Common myeloid progenitor, CD34-positive (primary cell): ENCODE results near the gene EPB41L5.
"Not testable (repeated sequence)": the region's sequence is repeated elsewhere in the genome, so short reads cannot be mapped to it uniquely, and the experiment has no call there.

Experiments
- CTCF ChIA-PET: fragments of 350-600 bp; sonication (Branson Sonifier 250); formaldehyde crosslinking; loops from one replicate; lab custom pipeline; 2021; ENCODE audit warnings: antibody characterized with exemption; lab: Charles Lee
- POLR2A ChIA-PET: fragments of 350-600 bp; sonication (Branson Sonifier 250); formaldehyde crosslinking; loops from one replicate; lab custom pipeline; 2021; ENCODE audit warnings: antibody characterized with exemption; lab: Charles Lee
- DNase-seq, 3 donors: peaks; one replicate each; pipeline versions ENCODE4 v3.0.0 to v3.0.0-alpha.2; 2013
- H3K27ac ChIP-seq, 2 experiments: 1 replicate in 1 of 2; 2 replicates in 1 of 2; pipeline ENCODE4 v1.7.0; 2013; ENCODE audit warnings: inconsistent platforms in 2 of 2, low read length in 2 of 2, mild to moderate bottlenecking in 2 of 2, low read depth in 1 of 2, moderate library complexity in 1 of 2; ENCODE audit not compliant: severe bottlenecking in 2 of 2, insufficient read depth in 1 of 2, poor library complexity in 1 of 2
- H3K27me3 ChIP-seq, 5 experiments: replicated peaks in 2 of 5; 1 replicate in 3 of 5; 2 replicates in 2 of 5; pipeline versions ENCODE4 v1.6.1 to v1.7.0; 2013; ENCODE audit warnings: low read length in 4 of 5, mild to moderate bottlenecking in 2 of 5, moderate library complexity in 2 of 5, inconsistent platforms in 1 of 5; ENCODE audit not compliant: insufficient read depth in 5 of 5, control insufficient read depth in 4 of 5
- H3K36me3 ChIP-seq, 4 experiments: 1 replicate in 2 of 4; 2 replicates in 2 of 4; pipeline versions ENCODE4 v1.6.1 to v1.7.0; 2013; ENCODE audit warnings: low read length in 3 of 4, control low read depth in 1 of 4, mild to moderate bottlenecking in 1 of 4; ENCODE audit not compliant: control insufficient read depth in 4 of 4, insufficient read depth in 4 of 4
- H3K4me1 ChIP-seq, 4 experiments: 1 replicate in 3 of 4; 2 replicates in 1 of 4; pipeline versions ENCODE4 v1.6.1 to v1.7.1; 2013; ENCODE audit warnings: low read length in 3 of 4, mild to moderate bottlenecking in 3 of 4, control low read depth in 1 of 4, inconsistent platforms in 1 of 4, moderate library complexity in 1 of 4; ENCODE audit not compliant: control insufficient read depth in 4 of 4, insufficient read depth in 4 of 4; ENCODE audit errors: control extremely low read depth in 1 of 4
- H3K4me3 ChIP-seq, 7 experiments: 1 replicate in 4 of 7; 2 replicates in 3 of 7; pipeline versions ENCODE4 v1.5.1 to v1.7.0; 2013; ENCODE audit warnings: mild to moderate bottlenecking in 7 of 7, low read length in 6 of 7, moderate library complexity in 6 of 7, inconsistent platforms in 2 of 7, low read depth in 2 of 7, control low read depth in 1 of 7; ENCODE audit not compliant: insufficient read depth in 4 of 7, control insufficient read depth in 1 of 7; ENCODE audit errors: extremely low read depth in 1 of 7
- H3K9me3 ChIP-seq, 5 experiments: 1 replicate in 4 of 5; 2 replicates in 1 of 5; pipeline versions ENCODE4 v1.6.1 to v1.7.1; 2013; ENCODE audit warnings: low read length in 4 of 5, mild to moderate bottlenecking in 2 of 5, inconsistent platforms in 1 of 5, low read depth in 1 of 5, moderate library complexity in 1 of 5; ENCODE audit not compliant: control insufficient read depth in 4 of 5, insufficient read depth in 2 of 5; ENCODE audit errors: control extremely low read depth in 1 of 5
- WGBS: methylation state at CpG from one replicate; pipeline ENCODE4 v1.1.5; 2013; ENCODE audit not compliant: insufficient coverage; 5-methylcytosine and 5-hydroxymethylcytosine counted together

Gene EPB41L5

DNA sequence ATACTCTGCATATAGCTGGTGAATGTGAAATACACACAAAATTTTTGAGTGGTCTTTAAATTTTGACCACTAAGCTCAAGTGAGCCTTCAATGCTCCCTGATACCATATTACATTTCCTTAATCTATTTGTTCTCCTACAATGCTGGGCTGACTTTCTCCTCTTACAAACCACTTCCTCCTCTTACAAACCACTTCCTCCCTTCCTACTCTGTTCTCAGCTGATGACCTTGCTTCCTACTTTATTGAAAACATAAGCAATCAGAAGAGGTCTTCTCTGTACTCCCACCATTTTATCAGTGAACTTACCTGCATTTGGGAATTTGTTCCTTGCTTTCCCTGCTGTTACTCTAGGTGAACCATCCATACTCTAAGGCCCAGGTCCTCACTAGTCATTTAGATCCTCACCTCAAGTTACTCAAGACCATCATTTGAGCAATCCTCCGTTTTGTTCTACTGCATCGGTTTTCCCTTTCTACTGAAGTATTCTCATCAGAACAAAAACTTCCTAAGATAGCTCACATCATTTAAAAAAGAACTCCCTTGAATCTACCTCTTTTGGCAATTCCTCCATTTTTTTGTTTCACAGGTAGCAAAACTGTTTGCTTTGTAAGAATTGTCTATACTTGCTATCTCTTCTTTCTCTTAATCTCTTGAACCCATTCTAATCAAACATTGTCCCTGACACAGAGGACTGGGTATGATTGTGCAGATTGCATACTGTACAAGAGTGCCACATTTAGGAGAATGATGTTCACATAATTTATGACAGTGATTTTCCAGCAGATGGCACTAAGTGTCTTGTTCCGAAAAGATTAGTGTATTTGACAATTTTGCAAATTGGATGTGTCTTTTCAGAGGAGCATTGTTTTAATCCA lies 96.5 kb downstream of the EPB41L5 start:
- Histone ChIP-seq H3K9me3 (no peaks in the 10 kb centered on the region), H3K36me3 (no peaks in the 10 kb centered on the region), H3K4me3 (no peak overlapping the region), H3K27ac (no peak overlapping the region), H3K4me1 (peaks cover 7 to 13% (median 9%) of the 10 kb centered on the region in 4 experiments), H3K27me3 (no peaks in the 10 kb centered on the region)
- ChIA-PET CTCF (interaction anchor here (0.9 to 3.0 kb wide), 8 partner anchors 9 to 572 kb away, joined by 3 to 22 read pairs (median 4); no protein-coding TSS in a partner anchor), POLR2A (no interaction called here)
- WGBS: 74% methylated on average over 3 of the region's 3 CpGs
- peak; percentile 45 to 70 (median 59) for DNase-seq

GRCh38 chr2:120110062-120110362 lies 97.1 kb downstream of the EPB41L5 start:
- no peaks in the 10 kb centered on the region for H3K36me3 ChIP-seq
- POLR2A ChIA-PET: no interaction called here
- H3K4me3 ChIP-seq: no peak overlapping the region

DNA sequence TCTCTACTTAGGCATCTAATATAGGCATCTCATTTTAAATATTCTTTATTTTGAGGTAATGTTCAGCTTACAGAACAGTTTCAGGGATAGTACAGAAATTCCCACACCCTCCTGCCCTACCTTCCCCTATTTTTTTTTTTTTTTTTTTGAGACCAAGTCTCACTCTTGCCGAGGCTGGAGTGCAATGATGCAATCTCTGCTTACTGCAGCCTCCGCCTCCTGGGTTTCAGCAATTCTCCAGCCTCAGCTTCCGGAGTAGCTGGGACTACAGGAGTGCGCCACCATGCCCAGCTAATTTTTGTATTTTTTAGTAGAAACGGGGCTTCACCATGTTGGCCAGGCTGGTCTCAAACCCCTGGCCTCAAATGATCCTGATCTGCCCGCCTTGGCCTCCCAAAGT lies 97.6 kb downstream of the EPB41L5 start:
- Histone ChIP-seq H3K36me3 (no peaks in the 10 kb centered on the region), H3K27me3 (no peaks in the 10 kb centered on the region), H3K9me3 (no peaks in the 10 kb centered on the region), H3K27ac (no peak overlapping the region), H3K4me3 (no peak overlapping the region), H3K4me1 (peaks cover 7 to 13% (median 9%) of the 10 kb centered on the region in 4 experiments)
- ChIA-PET POLR2A (no interaction called here), CTCF (interaction anchor here (1.1 to 3.0 kb wide), 6 partner anchors 8 to 571 kb away, joined by 3 to 22 read pairs (median 4); no protein-coding TSS in a partner anchor)
- DNase-seq: no peak
- WGBS: 97% methylated on average over 6 of the region's 6 CpGs

More at GRCh38 chr2:120110062-120110362, 97.1 kb downstream of the EPB41L5 start:
- DNase-seq: no peak
- no peaks in the 10 kb centered on the region for H3K9me3 ChIP-seq
- WGBS: 97% methylated on average over 3 of the region's 3 CpGs
- no peak overlapping the region for H3K27ac ChIP-seq
- CTCF ChIA-PET: interaction anchor here (1.1 to 3.0 kb wide), 6 partner anchors 9 to 571 kb away, joined by 3 to 22 read pairs (median 4); no protein-coding TSS in a partner anchor
- H3K4me1 ChIP-seq: peaks cover 7 to 13% (median 9%) of the 10 kb centered on the region in 4 experiments
- no peaks in the 10 kb centered on the region for H3K27me3 ChIP-seq

GRCh38 chr2:120111193-120111592 lies 98.3 kb downstream of the EPB41L5 start:
- Histone ChIP-seq H3K36me3 (no peaks in the 10 kb centered on the region), H3K4me1 (peaks cover 7 to 13% (median 9%) of the 10 kb centered on the region in 4 experiments), H3K9me3 (no peaks in the 10 kb centered on the region), H3K27me3 (no peaks in the 10 kb centered on the region), H3K27ac (no peak overlapping the region), H3K4me3 (no peak overlapping the region)
- 40% methylated on average over 4 of the region's 5 CpGs for WGBS
- DNase-seq: peak in 2 of 3 donors; percentile 3 to 13
- CTCF ChIA-PET: interaction anchor here (3.0 kb wide), 1 partner anchor 65 kb away, joined by 22 read pairs; no protein-coding TSS in a partner anchor
- POLR2A ChIA-PET: no interaction called here

DNA sequence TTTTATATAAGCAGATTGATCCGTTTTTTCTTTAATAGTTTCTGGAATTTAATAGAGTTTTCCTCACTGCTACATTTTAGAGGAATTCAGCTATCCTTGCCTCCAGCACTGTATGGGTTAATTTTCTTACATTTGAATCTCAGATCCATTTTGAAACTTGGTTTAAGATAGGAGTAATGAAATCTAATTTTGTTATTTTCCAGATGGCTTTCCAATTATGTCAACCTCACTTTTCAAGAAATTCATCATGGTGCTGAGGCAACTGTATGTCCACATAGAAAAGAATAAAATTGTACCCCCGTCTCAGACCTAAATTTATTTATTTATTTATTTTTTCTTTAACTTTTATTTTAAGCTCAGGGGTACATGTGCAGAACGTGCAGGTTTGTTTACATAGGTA lies 105.1 kb downstream of the EPB41L5 start:
- H3K4me1 ChIP-seq: no peaks in the 10 kb centered on the region
- H3K27me3 ChIP-seq: no peaks in the 10 kb centered on the region
- ChIA-PET POLR2A (no interaction called here), CTCF (interaction anchor here (1.7 kb wide), 1 partner anchor 8 kb away, joined by 4 read pairs; no protein-coding TSS in a partner anchor)
- H3K27ac ChIP-seq: no peak overlapping the region
- no peak for DNase-seq
- no CpG with 5 or more reads among the region's 3 CpGs for WGBS
- no peaks in the 10 kb centered on the region for H3K36me3 ChIP-seq
- H3K4me3 ChIP-seq: no peak overlapping the region
- no peaks in the 10 kb centered on the region for H3K9me3 ChIP-seq

DNA sequence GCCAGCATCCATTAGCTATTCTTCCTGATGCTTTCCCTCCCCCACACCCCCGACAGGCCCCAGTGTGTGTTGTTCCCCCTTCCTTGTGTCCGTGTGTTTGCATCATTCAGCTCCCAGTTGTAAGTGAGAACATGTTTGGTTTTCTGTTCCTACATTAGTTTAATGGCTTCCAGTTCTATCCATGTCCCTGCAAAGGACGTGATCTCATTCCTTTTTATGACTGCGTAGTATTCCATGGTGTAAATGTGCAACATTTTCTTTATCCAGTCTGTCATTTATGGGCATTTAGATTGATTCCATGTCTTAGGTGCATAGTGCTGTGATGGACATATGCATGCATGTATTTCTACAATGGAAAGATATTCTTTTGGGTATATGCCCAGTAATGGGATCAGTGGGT lies 105.6 kb downstream of the EPB41L5 start:
- Histone ChIP-seq H3K9me3 (no peaks in the 10 kb centered on the region), H3K4me3 (no peak overlapping the region), H3K27ac (no peak overlapping the region), H3K36me3 (no peaks in the 10 kb centered on the region), H3K27me3 (no peaks in the 10 kb centered on the region), H3K4me1 (no peaks in the 10 kb centered on the region)
- CTCF ChIA-PET: interaction anchor here (1.7 kb wide), 1 partner anchor 8 kb away, joined by 4 read pairs; no protein-coding TSS in a partner anchor
- POLR2A ChIA-PET: no interaction called here
- DNase-seq: no peak
- WGBS: 100% methylated on average over 2 of the region's 4 CpGs

DNA sequence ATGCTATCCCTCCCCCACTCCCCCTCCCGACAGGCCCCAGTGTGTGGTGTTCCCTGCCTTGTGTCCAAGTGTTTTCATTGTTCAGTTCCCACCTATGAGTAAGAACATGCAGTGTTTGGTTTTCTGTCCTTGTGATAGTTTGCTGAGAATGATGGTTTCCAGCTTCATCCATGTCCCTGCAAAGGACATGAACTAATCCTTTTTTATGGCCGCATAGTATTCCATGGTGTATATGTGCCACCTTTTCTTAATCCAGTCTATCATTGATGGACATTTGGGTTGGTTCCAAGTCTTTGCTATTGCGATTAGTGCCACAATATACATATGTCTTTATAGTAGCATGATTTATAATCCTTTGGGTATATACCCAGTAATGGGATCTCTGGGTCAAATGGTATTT lies 108.5 kb downstream of the EPB41L5 start:
- WGBS: no CpG with 5 or more reads among the region's 3 CpGs
- H3K27me3 ChIP-seq, H3K9me3 ChIP-seq, CTCF ChIA-PET, POLR2A ChIA-PET, H3K27ac ChIP-seq, H3K4me3 ChIP-seq, DNase-seq, H3K36me3 ChIP-seq, H3K4me1 ChIP-seq: not testable (repeated sequence)
